Testis (tissue), 2 donors: ENCODE data around the gene SSRP1.

Source experiments
- CTCF ChIP-seq, 3 experiments: fragments of 450-650 bp in 2 of 3; fragments of 200-600 bp in 1 of 3; sonication (generic) in 1 of 3; IDR thresholded peaks; one replicate each; pipeline ENCODE4 v1.5.1; 2016 to 2019; ENCODE audit warnings: antibody characterized with exemption in 3 of 3, mild to moderate bottlenecking in 2 of 3, moderate library complexity in 1 of 3
- POLR2A ChIP-seq: fragments of 450-650 bp; IDR thresholded peaks from one replicate; pipeline ENCODE4 v1.6.1; 2017; ENCODE audit warnings: antibody characterized with exemption, mild to moderate bottlenecking, moderate library complexity

- TF ChIP-seq POLR2A: no peak
- no peak for TF ChIP-seq CTCF (IDR thresholded peaks at IDR 0.05)
Measured at GRCh38 chr11:57368106-57368844, 32.6 kb upstream of the SSRP1 start.
